ENCODE results near the gene AP3B1. TPM values are rescaled to one million over a fixed set of nuclear protein-coding genes. Genes with fewer than 3 reads are reported as not detected.
"Not testable (repeated sequence)": the region's sequence is repeated elsewhere in the genome, so short reads cannot be mapped to it uniquely, and the experiment has no call there.

AP3B1 gene
- polyA plus RNA-seq, 5 donors = 40.8 to 54.3 (median 50.9) TPM

- DNase-seq = no peak
Observed at GRCh38 chr5:78252715-78253114, 41.8 kb downstream of the AP3B1 start.

GRCh38 chr5:78251663-78252284 is 42.7 kb downstream of the AP3B1 start:
- no peak for DNase-seq

- DNase-seq = no peak
Observed at GRCh38 chr5:78245136-78245535, 49.4 kb downstream of the AP3B1 start.

- DNase-seq = no peak
Observed at GRCh38 chr5:78243639-78244038, 50.9 kb downstream of the AP3B1 start.

- DNase-seq = no peak
Observed at GRCh38 chr5:78243091-78243490, 51.4 kb downstream of the AP3B1 start.

- no peak for DNase-seq
Observed at GRCh38 chr5:78242001-78242400, 52.5 kb downstream of the AP3B1 start.

GRCh38 chr5:78237911-78238310 is 56.6 kb downstream of the AP3B1 start:
- DNase-seq = no peak

- no peak for DNase-seq
Observed at GRCh38 chr5:78236046-78236445, 58.5 kb downstream of the AP3B1 start.

GRCh38 chr5:78235289-78235688 is 59.2 kb downstream of the AP3B1 start:
- DNase-seq = no peak

GRCh38 chr5:78234804-78235203 is 59.7 kb downstream of the AP3B1 start:
- DNase-seq = no peak

- DNase-seq = no peak
Observed at GRCh38 chr5:78232163-78232562, 62.3 kb downstream of the AP3B1 start.

GRCh38 chr5:78224358-78224757 is 70.1 kb downstream of the AP3B1 start:
- DNase-seq = no peak

GRCh38 chr5:78221964-78222451 is 72.5 kb downstream of the AP3B1 start:
- no peak for DNase-seq

- DNase-seq = no peak
Observed at GRCh38 chr5:78221467-78221866, 73.0 kb downstream of the AP3B1 start.

- no peak for DNase-seq
Observed at GRCh38 chr5:78215972-78216371, 78.5 kb downstream of the AP3B1 start.

GRCh38 chr5:78215565-78215964 is 78.9 kb downstream of the AP3B1 start:
- DNase-seq = no peak

GRCh38 chr5:78213799-78214198 is 80.7 kb downstream of the AP3B1 start:
- no peak for DNase-seq

GRCh38 chr5:78211052-78211451 is 83.4 kb downstream of the AP3B1 start:
- DNase-seq = no peak

GRCh38 chr5:78204241-78204640 is 90.3 kb downstream of the AP3B1 start:
- no peak for DNase-seq

- no peak for DNase-seq
Observed at GRCh38 chr5:78203815-78204214, 90.7 kb downstream of the AP3B1 start.

GRCh38 chr5:78190402-78190801 is 104.1 kb downstream of the AP3B1 start:
- DNase-seq = no peak

- DNase-seq = not testable (repeated sequence)
Observed at GRCh38 chr5:78188681-78189080, 105.8 kb downstream of the AP3B1 start.

- DNase-seq = no peak
Observed at GRCh38 chr5:78187172-78187571, 107.3 kb downstream of the AP3B1 start.

GRCh38 chr5:78182838-78183237 is 111.7 kb downstream of the AP3B1 start:
- DNase-seq = no peak
